ENCODE results near the gene TCP1. TPM values are rescaled to one million over a fixed set of nuclear protein-coding genes. Genes with fewer than 3 reads are reported as not detected.

Gene TCP1
- 237 and 390 TPM in 2 replicates for total RNA-seq

- no peak for TF ChIP-seq CTCF (conservative IDR thresholded peaks at IDR 0.05; ENCODE audit: low read depth, low read length)
- H3K4me3 ChIP-seq (ENCODE audit: low read depth, low read length), result peak within 1 kb of the TSS; percentile 96
- peak; percentile 97 for DNase-seq (ENCODE audit: low read depth)
Observed at GRCh38 chr6:159789377-159790148, at the start of gene TCP1. TCP1 (minus strand) TSS chr6:159789602; CDS start chr6:159789468, 134 bp downstream.

- no peak for DNase-seq (ENCODE audit: low read depth)
- no peak for TF ChIP-seq CTCF (conservative IDR thresholded peaks at IDR 0.05; ENCODE audit: low read depth, low read length)
- H3K4me3 ChIP-seq (ENCODE audit: low read depth, low read length), result no peak overlapping the region
Observed at GRCh38 chr6:159838020-159838744, 48.8 kb upstream of the TCP1 start.

GRCh38 chr6:159837511-159837910 is 48.1 kb upstream of the TCP1 start:
- no peak for TF ChIP-seq CTCF (conservative IDR thresholded peaks at IDR 0.05; ENCODE audit: low read depth, low read length)
- H3K4me3 ChIP-seq (ENCODE audit: low read depth, low read length), result no peak overlapping the region
- DNase-seq (ENCODE audit: low read depth), result no peak

DNA sequence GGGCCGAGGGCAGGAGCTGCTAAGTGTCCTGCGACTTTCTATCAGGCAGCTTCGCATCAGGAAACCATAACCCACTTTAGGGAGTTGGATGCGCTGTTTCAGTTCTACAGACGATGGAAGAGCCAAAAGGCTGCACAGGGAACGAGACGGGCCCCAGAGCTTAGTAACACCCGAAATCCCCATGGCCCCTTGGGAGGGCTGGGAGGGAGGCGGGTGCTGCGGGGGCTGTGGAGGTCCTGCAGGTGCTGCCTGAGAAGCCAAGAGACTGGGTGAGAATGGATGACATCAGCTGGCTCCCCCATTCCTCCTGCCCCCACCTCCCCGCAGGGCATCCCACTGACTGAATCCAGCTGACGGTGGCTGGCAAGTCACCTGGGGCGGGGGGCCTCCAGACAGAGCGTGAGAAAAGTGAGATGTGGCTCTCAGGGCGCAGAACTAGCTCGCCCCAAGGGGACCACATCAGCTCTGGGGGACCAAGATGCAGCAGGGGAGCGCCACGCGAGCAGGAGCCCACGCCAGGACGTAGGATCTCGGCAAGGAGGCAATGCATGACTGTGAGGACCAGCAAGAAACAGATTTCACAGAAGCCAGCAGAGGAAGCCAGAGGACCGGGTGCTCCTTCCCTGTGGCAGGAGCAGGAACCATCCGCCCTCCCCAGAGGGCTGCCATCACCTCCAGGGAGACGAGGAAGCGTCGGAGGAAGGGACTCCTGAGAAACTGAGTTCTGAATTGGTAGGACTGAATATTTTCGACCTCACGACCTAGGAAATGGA is 47.5 kb upstream of the TCP1 start:
- DNase-seq (ENCODE audit: low read depth), result no peak
- TF ChIP-seq CTCF (conservative IDR thresholded peaks at IDR 0.05; ENCODE audit: low read depth, low read length), result no peak
- H3K4me3 ChIP-seq (ENCODE audit: low read depth, low read length), result no peak overlapping the region

DNA sequence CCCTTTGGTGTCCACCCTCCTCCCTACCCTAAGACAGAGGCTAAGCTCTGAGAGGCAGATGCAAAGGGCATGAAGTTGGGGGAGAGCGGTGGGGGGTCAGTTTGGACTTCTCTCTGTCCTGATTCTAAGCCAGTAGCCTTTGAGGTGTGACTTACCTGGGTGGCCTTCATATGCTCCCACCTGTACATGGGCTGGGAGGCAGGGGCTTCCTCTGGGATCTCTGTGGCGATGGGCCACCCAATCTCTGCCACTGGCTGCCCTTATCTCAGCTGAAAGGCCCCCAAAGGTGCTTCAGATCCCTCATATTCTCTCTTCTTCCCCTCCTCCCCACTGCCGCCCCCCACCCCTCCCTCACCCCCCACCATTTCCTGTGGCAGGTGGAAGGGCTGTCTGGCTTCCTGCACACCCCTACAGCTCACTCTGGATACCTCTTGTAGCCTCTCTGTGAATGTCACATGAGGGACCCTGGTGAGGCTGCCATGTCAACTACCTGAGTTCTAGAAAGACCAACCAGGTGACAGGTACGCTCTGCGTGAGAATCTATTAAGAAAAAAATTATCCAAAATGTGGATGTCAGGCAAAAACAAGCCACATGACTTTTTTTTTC is 44.7 kb upstream of the TCP1 start:
- no peak for TF ChIP-seq CTCF (conservative IDR thresholded peaks at IDR 0.05; ENCODE audit: low read depth, low read length)
- H3K4me3 ChIP-seq (ENCODE audit: low read depth, low read length), result no peak overlapping the region
- no peak for DNase-seq (ENCODE audit: low read depth)

DNA sequence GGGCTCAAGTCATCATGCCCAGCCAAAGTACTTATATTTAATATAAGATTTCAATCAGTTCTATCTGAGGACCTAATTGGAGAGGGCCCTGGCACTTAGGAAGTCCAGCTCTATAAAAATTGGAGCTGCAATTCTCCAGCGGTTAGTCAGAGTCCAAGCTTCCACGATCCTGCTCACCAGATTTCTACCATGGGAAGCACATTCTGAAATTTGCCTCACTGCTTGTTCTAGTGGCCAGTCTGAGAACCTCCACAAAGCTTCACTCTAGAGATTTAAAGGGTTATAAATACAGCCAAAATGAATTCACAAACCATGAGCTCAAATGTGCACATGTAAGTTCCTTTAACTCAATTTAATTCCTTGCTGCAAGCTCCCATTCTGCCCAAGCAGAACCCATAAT is 44.2 kb upstream of the TCP1 start:
- TF ChIP-seq CTCF (conservative IDR thresholded peaks at IDR 0.05; ENCODE audit: low read depth, low read length), result no peak
- DNase-seq (ENCODE audit: low read depth), result no peak
- H3K4me3 ChIP-seq (ENCODE audit: low read depth, low read length), result no peak overlapping the region
